SK-N-SH (cell line): ENCODE measurements around the gene MTERF4.

Experiments
- ELF1 ChIP-seq: IDR thresholded peaks from 2 replicates; pipeline ENCODE4 v1.4.0; 2012
- EP300 ChIP-seq, 2 experiments: IDR thresholded peaks; 2 replicates each; pipeline versions ENCODE4 v1.4.0 to v1.6.1; 2012; ENCODE audit warnings: borderline replicate concordance in 1 of 2, low read depth in 1 of 2, low read length in 1 of 2
- GABPA ChIP-seq: IDR thresholded peaks from 2 replicates; pipeline ENCODE4 v1.4.0; 2012; ENCODE audit warnings: low read depth, mild to moderate bottlenecking
- MXI1 ChIP-seq: IDR thresholded peaks from 2 replicates; pipeline ENCODE4 v1.6.1; 2012; ENCODE audit warnings: mild to moderate bottlenecking, low read depth, low read length, improper control_type of control experiment
- POLR2AphosphoS5 ChIP-seq: IDR thresholded peaks from 2 replicates; pipeline ENCODE4 v1.6.1; 2012; ENCODE audit warnings: low read depth, low read length
- RXRA ChIP-seq: IDR thresholded peaks from 2 replicates; pipeline ENCODE4 v1.4.0; 2012; ENCODE audit warnings: low read depth, mild to moderate bottlenecking, borderline replicate concordance
- SIN3A ChIP-seq: IDR thresholded peaks from 2 replicates; pipeline ENCODE4 v1.6.1; 2012; ENCODE audit warnings: low read depth, mild to moderate bottlenecking, low read length, moderate library complexity, borderline replicate concordance
- TF ChIP-seq, protein P1 (sequence below): fragments of 150-350 bp; IDR thresholded peaks from 2 replicates; pipeline ENCODE4 v1.6.1; 2016; ENCODE audit warnings: mild to moderate bottlenecking, low read depth, low read length
- TF ChIP-seq, protein P2 (sequence below): fragments of 200-600 bp; sonication (generic); IDR thresholded peaks from 2 replicates; pipeline ENCODE4 v1.6.1; 2017; ENCODE audit warnings: antibody characterized with exemption, mild to moderate bottlenecking, moderate library complexity
- TF ChIP-seq, protein P3 (sequence below): IDR thresholded peaks from 2 replicates; pipeline ENCODE4 v1.4.0; 2012; ENCODE audit warnings: low read depth

DNA sequence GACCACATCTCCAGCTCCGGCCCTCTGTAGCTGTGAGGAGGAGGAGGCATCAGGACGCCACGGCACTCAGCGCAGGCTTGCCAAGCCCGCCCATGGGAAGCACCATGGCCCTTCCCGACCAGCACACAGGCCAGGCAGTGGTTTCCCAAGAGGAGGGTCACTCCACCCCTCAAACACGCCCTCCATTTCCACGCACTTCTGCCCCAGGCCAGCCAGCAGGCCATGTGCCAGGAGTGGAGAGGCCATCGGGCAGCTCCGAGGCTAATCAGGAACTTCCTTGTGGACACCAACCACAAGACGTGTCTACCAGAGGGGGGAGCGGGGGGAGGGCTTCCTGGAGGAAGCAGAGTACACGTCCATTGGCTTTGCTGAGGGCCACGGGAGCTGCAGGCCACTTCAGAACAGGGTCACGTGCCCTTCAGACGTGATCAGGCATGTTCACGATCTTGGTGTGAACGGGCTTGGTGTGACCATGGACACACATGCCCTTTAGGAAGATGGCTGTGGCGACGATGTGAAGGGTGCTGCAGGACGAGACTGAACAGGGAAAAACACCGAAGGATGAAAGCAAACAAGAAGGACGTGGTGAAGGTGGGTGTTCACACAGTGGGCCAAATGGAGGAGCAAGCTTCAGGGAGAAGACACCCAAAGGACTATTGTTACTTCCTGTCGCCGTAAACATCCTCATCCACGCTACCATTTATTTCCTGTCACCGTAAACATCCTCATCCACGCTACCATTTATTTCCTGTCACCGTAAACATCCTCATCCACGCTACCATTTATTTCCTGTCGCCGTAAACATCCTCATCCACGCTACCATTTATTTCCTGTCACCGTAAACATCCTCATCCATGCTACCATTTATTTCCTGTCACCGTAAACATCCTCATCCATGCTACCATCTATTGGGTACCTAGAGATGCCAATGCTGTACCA lies 6.5 kb upstream of the MTERF4 start:
- TF ChIP-seq, protein P1, sequence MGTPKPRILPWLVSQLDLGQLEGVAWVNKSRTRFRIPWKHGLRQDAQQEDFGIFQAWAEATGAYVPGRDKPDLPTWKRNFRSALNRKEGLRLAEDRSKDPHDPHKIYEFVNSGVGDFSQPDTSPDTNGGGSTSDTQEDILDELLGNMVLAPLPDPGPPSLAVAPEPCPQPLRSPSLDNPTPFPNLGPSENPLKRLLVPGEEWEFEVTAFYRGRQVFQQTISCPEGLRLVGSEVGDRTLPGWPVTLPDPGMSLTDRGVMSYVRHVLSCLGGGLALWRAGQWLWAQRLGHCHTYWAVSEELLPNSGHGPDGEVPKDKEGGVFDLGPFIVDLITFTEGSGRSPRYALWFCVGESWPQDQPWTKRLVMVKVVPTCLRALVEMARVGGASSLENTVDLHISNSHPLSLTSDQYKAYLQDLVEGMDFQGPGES, result no peak
- TF ChIP-seq, protein P2, sequence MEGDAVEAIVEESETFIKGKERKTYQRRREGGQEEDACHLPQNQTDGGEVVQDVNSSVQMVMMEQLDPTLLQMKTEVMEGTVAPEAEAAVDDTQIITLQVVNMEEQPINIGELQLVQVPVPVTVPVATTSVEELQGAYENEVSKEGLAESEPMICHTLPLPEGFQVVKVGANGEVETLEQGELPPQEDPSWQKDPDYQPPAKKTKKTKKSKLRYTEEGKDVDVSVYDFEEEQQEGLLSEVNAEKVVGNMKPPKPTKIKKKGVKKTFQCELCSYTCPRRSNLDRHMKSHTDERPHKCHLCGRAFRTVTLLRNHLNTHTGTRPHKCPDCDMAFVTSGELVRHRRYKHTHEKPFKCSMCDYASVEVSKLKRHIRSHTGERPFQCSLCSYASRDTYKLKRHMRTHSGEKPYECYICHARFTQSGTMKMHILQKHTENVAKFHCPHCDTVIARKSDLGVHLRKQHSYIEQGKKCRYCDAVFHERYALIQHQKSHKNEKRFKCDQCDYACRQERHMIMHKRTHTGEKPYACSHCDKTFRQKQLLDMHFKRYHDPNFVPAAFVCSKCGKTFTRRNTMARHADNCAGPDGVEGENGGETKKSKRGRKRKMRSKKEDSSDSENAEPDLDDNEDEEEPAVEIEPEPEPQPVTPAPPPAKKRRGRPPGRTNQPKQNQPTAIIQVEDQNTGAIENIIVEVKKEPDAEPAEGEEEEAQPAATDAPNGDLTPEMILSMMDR, result no peak
- TF ChIP-seq RXRA (no peak), MXI1 (no peak), POLR2AphosphoS5 (no peak), EP300 (IDR thresholded peaks at IDR 0.05; ENCODE audit: borderline replicate concordance in 1 of 2, low read depth in 1 of 2, low read length in 1 of 2) (no peak), GABPA (no peak), SIN3A (no peak), ELF1 (no peak)
- TF ChIP-seq, protein P3, sequence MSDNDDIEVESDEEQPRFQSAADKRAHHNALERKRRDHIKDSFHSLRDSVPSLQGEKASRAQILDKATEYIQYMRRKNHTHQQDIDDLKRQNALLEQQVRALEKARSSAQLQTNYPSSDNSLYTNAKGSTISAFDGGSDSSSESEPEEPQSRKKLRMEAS, result no peak
